Activated B cell treated with CpG ODN at 0.5 μM for 24 hours (primary cell): Measurements from ENCODE around the gene CFHR4. TPM values are rescaled to one million over a fixed set of nuclear protein-coding genes. Genes with fewer than 3 reads are reported as not detected.
"Not testable (repeated sequence)": the region's sequence is repeated elsewhere in the genome, so short reads cannot be mapped to it uniquely, and the experiment has no call there.

ENCODE experiments used
- ATAC-seq: fragments of 200-7000 bp; cut with Tn5 transposase; one replicate; pipeline ENCODE4 v1.10.0; 2021; ENCODE audit warnings: low read depth, mild to moderate bottlenecking, moderate library complexity
- CTCF ChIA-PET: fragments of 350-600 bp; sonication (Branson Sonifier 250); formaldehyde crosslinking; loops from one replicate; lab custom pipeline; 2021; ENCODE audit warnings: antibody characterized with exemption; lab: Charles Lee
- POLR2A ChIA-PET: fragments of 350-600 bp; sonication (Branson Sonifier 250); formaldehyde crosslinking; loops from one replicate; lab custom pipeline; 2021; ENCODE audit warnings: antibody characterized with exemption; lab: Charles Lee
- DNase-seq: peaks from one replicate; pipeline ENCODE4 v3.0.0; 2022
- H3K27ac Mint-ChIP-seq: one replicate; pipeline ENCODE4 v1.8.0; 2020; ENCODE audit warnings: mixed read lengths
- H3K27me3 Mint-ChIP-seq: one replicate; pipeline ENCODE4 v1.8.0; 2021; ENCODE audit warnings: mixed read lengths
- H3K36me3 Mint-ChIP-seq: one replicate; pipeline ENCODE4 v1.8.0; 2021; ENCODE audit warnings: low read depth, mixed read lengths
- H3K4me1 Mint-ChIP-seq: one replicate; pipeline ENCODE4 v1.8.0; 2021; ENCODE audit warnings: mixed read lengths
- H3K4me3 Mint-ChIP-seq: one replicate; pipeline ENCODE4 v1.8.0; 2020; ENCODE audit warnings: mild to moderate bottlenecking, mixed read lengths
- H3K9me3 Mint-ChIP-seq: one replicate; pipeline ENCODE4 v1.8.0; 2020; ENCODE audit warnings: mixed read lengths
- intact Hi-C: fragments of 100-400 bp; cut with micrococcal nuclease; formaldehyde crosslinking; loops from one replicate; pipeline ENCODE4 v1.15.1; 2024
- total RNA-seq: library from RNA; stranded (reverse); gene quantifications from 2 replicates; pipeline ENCODE4 v1.2.3, GENCODE V29; 2022
- TF ChIP-seq, protein P1 (sequence below): fragments of 200-600 bp; IDR thresholded peaks from one replicate; pipeline ENCODE4 v1.8.0; 2022; ENCODE audit warnings: antibody characterized with exemption, mild to moderate bottlenecking

CFHR4 gene
- total RNA-seq, 1 donor from 2014 or later, result not detected

DNA sequence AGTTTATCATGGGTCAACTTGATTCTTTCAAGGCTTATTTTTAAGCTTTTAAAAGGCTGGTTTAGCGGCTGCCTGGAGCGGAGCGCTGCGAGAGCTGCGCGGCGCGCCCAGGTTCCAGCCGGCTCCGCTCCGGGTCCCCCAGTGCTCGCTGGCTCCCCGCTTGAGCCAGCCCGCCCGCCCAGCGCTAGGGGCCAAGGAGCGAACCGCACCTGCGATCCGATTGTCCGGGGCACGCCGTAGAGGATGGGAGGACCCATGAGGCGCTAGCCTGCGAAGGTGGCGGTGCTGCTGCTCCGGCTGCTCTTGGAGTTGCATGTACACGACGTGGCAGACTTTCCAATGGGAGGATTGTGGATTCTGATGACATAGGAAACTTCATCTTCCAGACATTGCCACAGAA is 9.9 kb upstream of the CFHR4 start:
- Mint-ChIP-seq H3K9me3 (peaks cover 8% of the 10 kb centered on the region), H3K27me3 (no peaks in the 10 kb centered on the region), H3K27ac (no peak overlapping the region), H3K4me3 (no peak overlapping the region), H3K36me3 (no peaks in the 10 kb centered on the region), H3K4me1 (no peaks in the 10 kb centered on the region)
- intact Hi-C loops, result no loop called here
- CTCF ChIA-PET, result no interaction called here
- TF ChIP-seq, protein P1, sequence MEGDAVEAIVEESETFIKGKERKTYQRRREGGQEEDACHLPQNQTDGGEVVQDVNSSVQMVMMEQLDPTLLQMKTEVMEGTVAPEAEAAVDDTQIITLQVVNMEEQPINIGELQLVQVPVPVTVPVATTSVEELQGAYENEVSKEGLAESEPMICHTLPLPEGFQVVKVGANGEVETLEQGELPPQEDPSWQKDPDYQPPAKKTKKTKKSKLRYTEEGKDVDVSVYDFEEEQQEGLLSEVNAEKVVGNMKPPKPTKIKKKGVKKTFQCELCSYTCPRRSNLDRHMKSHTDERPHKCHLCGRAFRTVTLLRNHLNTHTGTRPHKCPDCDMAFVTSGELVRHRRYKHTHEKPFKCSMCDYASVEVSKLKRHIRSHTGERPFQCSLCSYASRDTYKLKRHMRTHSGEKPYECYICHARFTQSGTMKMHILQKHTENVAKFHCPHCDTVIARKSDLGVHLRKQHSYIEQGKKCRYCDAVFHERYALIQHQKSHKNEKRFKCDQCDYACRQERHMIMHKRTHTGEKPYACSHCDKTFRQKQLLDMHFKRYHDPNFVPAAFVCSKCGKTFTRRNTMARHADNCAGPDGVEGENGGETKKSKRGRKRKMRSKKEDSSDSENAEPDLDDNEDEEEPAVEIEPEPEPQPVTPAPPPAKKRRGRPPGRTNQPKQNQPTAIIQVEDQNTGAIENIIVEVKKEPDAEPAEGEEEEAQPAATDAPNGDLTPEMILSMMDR, result no peak
- DNase-seq (no peak), ATAC-seq (no peak)
- POLR2A ChIA-PET, result no interaction called here

DNA sequence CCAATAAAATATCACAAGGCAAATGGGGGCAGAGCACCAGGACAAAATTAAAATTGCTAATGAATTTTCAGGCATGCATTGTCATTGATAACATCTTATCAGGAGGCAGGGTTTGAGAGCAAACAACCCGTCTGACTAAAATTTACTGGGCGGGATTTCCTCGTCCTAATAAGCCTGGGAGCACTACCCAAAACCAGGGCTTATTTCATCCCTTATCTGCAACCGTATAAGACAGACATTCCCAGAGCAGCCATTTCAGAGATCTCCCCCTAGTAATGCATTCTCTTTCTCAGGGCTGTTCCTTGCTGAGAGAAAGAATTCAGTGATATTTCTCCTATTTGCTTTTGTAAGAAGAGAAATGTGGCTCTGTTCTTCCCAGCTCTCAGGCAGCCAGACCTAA is 1.3 kb upstream of the CFHR4 start:
- H3K4me1 Mint-ChIP-seq, H3K27me3 Mint-ChIP-seq, intact Hi-C loops, DNase-seq, H3K4me3 Mint-ChIP-seq, POLR2A ChIA-PET, ATAC-seq, H3K27ac Mint-ChIP-seq, CTCF ChIA-PET, H3K36me3 Mint-ChIP-seq, H3K9me3 Mint-ChIP-seq: not testable (repeated sequence)

DNA sequence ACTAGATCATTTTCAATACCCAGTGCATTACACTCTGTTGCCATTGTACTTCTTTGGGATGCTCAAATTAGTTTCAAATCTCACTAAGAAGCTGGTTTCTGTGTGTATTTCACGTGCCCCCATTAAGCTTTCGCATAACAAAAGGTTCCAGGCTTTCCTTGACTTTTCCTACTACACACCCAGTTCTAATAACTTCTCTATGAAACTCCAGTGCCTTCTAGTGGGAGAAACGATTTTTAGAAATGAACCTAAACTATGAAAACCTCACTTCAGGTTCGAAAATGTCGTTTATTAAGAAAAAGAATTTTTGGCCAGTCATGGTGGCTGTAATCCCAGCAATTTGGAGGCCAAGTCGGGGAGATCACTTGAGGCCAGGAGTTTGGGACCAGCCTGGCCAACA is 2.8 kb downstream of the CFHR4 start:
- ChIA-PET CTCF (no interaction called here), POLR2A (no interaction called here)
- intact Hi-C loops, result no loop called here
- Mint-ChIP-seq H3K27me3 (no peaks in the 10 kb centered on the region), H3K27ac (no peak overlapping the region), H3K4me1 (no peaks in the 10 kb centered on the region), H3K9me3 (peaks cover 4% of the 10 kb centered on the region), H3K36me3 (no peaks in the 10 kb centered on the region), H3K4me3 (no peak overlapping the region)
- no peak for DNase-seq
- no peak for ATAC-seq
- TF ChIP-seq, protein P1, result no peak

GRCh38 chr1:196891251-196891650 is 3.4 kb downstream of the CFHR4 start:
- Mint-ChIP-seq H3K9me3 (peaks cover 3% of the 10 kb centered on the region), H3K27ac (no peak overlapping the region), H3K4me3 (no peak overlapping the region), H3K27me3 (peaks cover under 1% of the 10 kb centered on the region), H3K4me1 (no peaks in the 10 kb centered on the region), H3K36me3 (no peaks in the 10 kb centered on the region)
- ATAC-seq, result no peak
- TF ChIP-seq, protein P1, result no peak
- DNase-seq, result no peak
- intact Hi-C loops, result no loop called here
- POLR2A ChIA-PET, result no interaction called here
- CTCF ChIA-PET, result no interaction called here

DNA sequence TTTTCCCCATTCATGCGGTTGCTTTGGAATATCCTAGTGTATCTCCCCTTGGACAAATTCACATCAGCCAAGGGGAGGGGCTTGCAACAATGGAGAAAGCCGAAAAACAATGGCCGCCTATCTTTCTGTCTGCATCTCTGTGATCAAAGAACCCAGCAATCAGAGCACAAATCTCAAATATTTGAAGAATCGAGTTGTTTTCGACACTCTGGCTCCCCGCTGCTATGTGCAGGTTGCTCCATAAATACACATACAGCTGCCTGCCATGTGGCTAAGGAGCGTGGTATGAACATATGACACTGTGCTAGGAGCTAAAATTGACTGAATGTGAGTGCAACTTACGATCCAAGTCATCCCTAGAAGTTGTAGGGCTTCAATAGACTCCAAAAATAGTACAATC is 8.5 kb downstream of the CFHR4 start:
- intact Hi-C loops, result no loop called here
- DNase-seq, result no peak
- ChIA-PET CTCF (no interaction called here), POLR2A (no interaction called here)
- Mint-ChIP-seq H3K9me3 (peaks cover 2% of the 10 kb centered on the region), H3K4me3 (no peak overlapping the region), H3K27me3 (peaks cover 12% of the 10 kb centered on the region), H3K27ac (no peak overlapping the region), H3K36me3 (no peaks in the 10 kb centered on the region), H3K4me1 (no peaks in the 10 kb centered on the region)
- TF ChIP-seq, protein P1, result no peak
- no peak for ATAC-seq

DNA sequence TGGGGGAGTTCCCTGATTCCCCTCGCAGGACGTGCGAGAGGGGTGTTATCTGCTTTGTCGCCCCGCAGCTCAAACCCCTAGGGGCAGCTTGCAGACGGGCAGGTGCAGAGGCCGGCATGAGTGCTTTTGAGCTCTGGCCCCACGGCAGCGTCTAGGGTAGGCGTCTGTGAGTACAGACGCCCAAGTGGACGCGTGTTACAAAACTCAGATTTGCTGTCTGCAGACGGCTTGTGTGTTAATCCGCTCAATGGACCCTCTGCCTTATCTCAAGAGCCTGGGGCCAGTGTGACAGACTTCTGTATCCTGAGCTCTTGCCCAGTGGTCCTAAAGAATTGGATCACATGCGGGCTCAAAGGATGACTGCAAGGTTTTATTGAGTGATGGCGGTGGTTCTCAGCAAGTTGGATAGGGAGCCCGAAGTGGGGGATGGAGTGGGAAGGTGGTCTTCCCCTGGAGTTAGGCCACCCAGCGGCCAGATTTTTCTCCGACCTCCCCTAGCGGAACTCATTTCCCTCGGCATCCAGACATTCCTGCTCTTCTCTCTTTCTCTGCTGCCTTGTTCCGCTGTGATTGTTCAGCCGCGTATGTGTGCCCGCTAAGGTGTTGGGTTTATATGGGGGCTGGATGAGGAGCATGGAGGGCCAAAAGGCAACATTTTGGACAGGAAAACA is 9.4 kb downstream of the CFHR4 start:
- POLR2A ChIA-PET, result no interaction called here
- CTCF ChIA-PET, result no interaction called here
- Mint-ChIP-seq H3K27me3 (peaks cover 12% of the 10 kb centered on the region), H3K4me1 (no peaks in the 10 kb centered on the region), H3K4me3 (no peak overlapping the region), H3K27ac (no peak overlapping the region), H3K36me3 (no peaks in the 10 kb centered on the region), H3K9me3 (peaks cover 5% of the 10 kb centered on the region)
- TF ChIP-seq, protein P1, result no peak
- ATAC-seq (no peak), DNase-seq (no peak)
- intact Hi-C loops, result no loop called here
